ENCODE results near the gene SGSM1. TPM values are rescaled to one million over a fixed set of nuclear protein-coding genes. Genes with fewer than 3 reads are reported as not detected.

The SGSM1 gene
- total RNA-seq, 1 experiment from 2014 or later: not detected

DNA sequence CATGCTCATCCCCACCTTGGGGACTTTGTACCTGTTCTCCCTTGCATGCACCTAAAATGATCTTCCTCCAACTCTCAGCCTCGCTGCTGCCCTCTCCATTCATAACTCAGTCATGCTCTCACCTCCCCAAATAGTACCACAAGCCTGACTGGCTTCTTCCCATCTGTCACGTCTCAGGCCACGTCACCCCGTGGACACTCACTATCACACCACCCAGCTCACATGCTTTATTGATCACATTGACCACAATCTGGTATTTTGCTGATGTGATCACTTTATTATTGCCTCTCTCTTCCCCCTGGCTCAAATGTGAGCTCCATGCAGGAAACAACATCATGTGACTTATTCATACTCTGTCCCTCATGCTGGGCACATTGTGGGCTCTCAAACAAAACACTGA is 9.2 kb upstream of the SGSM1 start:
- no peaks in the 10 kb centered on the region for H3K36me3 ChIP-seq
- no peak overlapping the region for H3K4me3 ChIP-seq
- DNase-seq: no peak
- no peaks in the 10 kb centered on the region for H3K9me3 ChIP-seq
- no peaks in the 10 kb centered on the region for H3K27me3 ChIP-seq

DNA sequence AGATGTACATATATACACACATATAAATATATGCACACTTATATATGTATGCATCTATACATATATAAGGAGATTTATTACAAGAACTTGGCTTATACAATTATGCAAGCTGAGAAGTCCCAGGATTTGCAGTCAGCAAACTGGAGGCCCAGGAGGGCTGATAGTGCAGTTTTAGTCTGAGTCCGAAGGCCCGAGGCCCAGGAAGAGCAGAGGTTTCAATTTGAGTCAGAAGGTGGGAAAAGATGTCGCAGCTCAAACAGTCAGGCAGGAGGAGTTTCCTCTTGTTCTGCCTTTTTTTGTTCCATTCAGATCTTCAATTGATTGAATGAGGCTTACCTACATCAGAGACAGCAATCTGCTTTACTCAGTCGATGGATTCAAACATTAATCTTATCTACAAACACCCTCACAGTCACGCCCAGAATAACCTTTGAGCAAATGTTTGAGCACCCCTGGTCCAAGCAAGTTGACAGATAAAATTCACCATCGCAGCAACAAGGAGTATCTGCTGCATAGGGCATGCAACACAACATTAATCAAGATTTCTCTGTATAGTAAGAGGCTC is 4.0 kb upstream of the SGSM1 start:
- no peak overlapping the region for H3K4me3 ChIP-seq
- no peak for DNase-seq
- H3K27me3 ChIP-seq: no peaks in the 10 kb centered on the region
- H3K36me3 ChIP-seq: no peaks in the 10 kb centered on the region
- no peaks in the 10 kb centered on the region for H3K9me3 ChIP-seq

DNA sequence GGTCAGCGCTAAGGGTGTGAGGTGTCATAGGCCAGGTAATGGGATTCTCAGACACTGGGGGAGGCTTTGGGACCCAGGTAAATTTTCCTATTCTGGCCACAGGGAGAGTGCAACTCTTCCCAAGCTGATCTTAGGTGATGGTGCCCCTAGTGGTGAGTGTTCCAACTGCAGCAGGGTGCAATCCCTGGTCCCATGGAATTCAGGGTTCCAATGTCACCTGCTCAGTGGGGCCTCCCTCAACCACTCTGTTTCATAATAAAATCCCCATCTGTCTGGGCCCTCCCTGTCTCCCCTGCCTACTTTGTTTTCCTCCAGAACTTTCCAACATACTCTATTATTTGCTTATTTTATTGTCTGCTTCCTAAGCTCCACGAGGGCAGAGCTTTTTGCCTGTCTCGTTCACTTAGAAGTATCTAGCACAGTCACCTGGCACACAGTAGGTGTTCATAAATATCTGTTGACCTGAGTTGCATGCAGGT is 2.9 kb upstream of the SGSM1 start:
- peak; percentile 23 for DNase-seq
- Histone ChIP-seq H3K27me3 (no peaks in the 10 kb centered on the region), H3K36me3 (no peaks in the 10 kb centered on the region), H3K9me3 (no peaks in the 10 kb centered on the region), H3K4me3 (no peak overlapping the region)

DNA sequence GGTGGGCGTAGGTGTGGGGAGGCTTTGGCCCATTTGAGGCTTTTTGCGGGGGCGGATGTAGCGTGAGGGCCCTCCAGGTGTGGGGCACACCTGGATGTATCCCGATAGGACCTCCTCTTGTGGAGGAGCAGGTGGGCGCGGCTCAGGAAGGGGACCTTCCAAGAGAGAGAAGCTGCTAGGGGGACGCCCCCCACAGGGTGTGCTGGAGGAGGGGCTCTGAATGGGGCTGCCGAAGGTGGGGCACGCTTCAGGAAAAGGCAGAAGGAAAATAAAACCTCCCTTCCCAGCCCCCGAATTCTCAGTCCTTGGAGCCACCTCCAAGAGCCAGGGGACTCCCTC is 621 bp downstream of the SGSM1 start:
- Histone ChIP-seq H3K4me3 (no peak overlapping the region), H3K27me3 (no peaks in the 10 kb centered on the region), H3K36me3 (no peaks in the 10 kb centered on the region), H3K9me3 (no peaks in the 10 kb centered on the region)
- no peak for DNase-seq

DNA sequence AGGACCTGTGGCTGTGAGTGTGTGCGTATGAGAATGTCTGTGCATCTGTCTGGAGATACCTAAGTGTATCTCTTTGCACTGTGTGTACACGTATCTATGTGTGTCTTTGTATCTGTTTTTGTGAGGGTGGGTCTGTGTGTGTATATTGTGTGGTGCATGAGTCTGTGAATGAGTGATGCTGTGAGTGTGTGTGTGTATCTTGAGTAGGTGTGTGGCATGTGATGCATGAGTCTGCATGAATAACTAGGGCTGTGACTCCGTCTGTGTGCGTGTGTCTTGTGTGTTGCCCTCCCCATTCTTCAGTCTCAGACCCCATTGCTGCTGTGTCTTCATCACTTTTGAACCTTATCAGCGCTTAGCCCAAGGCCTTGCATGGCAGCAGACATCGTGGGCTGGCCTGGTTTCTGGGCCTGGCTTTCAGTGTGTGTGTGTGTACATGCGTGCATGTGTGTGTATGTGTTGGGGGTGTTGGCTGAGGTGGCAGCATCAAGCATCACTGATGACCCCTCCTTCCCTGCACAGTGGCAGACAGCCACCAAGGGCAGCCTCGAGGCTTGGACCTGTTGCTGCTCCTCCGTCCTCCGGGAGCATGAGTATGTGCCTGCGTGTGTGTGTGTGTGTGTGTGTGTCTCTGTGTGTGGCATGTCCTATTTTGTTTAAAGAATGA is 1.4 kb downstream of the SGSM1 start:
- H3K36me3 ChIP-seq: no peaks in the 10 kb centered on the region
- no peak for DNase-seq
- no peaks in the 10 kb centered on the region for H3K9me3 ChIP-seq
- H3K27me3 ChIP-seq: no peaks in the 10 kb centered on the region
- no peak overlapping the region for H3K4me3 ChIP-seq

DNA sequence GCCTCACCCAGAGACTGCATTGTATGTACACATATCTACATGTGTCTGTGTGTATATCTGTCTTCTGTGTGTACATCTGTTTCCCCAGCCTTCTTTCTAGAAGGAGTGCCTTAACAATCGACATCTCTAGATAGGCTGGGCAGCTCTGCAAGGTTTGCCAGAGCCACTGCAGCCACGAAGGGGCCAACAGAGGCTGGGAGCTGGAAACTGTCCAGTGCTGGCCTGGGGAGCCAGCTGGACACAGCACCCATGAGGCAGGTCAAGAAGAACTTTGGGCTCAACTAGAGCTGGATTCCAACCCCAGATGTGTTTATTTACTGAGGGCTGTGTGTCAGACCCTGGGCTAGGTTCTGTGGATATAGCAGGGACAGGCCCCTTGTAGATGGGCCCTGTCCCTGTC is 3.3 kb downstream of the SGSM1 start:
- DNase-seq: peak; percentile 34
- H3K4me3 ChIP-seq: no peak overlapping the region

DNA sequence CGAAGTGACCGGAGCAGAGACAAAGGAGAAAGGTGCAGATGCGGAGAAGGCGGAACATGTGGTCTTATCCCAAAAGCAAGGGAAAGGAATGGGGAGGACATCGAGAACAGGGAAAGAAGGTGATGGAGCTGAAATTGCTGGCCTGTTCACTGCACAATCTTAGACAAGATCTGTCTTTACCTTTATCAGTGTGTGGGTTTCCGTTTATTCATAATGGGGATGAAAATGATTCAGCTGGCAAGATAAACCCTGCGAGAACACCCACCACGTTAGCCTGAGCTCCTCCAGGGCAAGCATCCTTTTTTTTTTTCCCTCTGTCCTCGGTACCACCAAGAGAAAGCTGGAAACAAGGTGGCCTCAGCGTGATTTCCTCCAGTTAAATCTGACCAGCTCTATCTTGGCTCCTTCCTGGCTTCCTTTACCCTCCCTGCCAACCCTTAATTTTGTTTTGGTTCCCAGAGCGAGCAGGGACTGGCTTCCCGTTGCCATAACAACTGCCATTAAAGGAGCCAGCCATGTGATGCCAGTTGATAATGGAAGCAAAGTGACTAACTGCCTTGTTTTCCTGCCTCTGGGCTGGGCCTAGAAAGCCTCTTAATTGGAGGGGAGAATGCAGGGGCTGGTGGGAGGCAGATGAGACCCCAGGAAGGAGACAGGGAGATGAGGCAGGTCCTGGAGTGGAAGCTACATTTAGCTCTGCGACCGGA is 4.2 kb downstream of the SGSM1 start:
- Histone ChIP-seq H3K27me3 (no peaks in the 10 kb centered on the region), H3K4me3 (no peak overlapping the region), H3K36me3 (no peaks in the 10 kb centered on the region), H3K9me3 (no peaks in the 10 kb centered on the region)
- DNase-seq: peak; percentile 43

More for the DNA sequence above, 3.3 kb downstream of the SGSM1 start:
- Histone ChIP-seq H3K36me3 (no peaks in the 10 kb centered on the region), H3K27me3 (no peaks in the 10 kb centered on the region), H3K9me3 (no peaks in the 10 kb centered on the region)

DNA sequence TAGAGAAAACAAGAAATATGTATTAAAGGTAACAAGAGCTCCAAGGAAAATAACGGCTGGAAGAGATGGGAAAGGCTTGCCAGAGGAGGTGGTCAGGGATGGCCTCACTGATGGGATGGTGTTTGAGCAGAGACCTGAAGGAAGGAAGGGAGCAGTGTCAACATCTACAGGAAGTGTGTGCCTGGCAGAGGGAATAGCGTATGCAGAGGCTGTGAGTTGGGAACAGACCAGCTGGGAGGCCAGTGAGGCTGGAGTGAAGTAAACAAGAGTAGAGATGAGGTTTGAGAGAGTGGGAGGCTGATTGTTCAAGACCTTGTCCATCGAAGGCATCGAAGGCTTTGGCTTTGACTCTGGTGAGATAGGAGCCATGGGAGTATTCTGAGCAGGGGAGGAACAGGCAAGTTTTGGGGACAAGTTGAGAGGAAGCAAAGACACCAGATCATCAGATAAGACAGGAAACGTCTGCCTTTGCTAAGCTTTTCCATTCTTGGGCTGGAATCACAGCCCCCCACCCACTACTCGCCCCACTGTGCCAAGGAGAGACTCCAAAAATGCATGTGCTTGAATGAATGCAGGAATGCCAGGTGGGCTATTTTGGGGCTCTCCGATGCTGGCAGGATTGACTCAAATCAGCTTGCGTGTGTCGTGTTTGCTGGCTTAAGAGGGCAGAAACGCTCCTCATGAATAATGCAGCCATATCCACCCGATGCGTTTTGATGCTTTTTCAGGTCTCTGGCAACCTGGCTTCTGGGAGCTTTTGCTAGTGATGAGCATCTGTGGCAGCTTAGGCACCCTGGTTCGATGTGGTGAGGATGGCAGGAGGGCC is 7.2 kb downstream of the SGSM1 start:
- H3K4me3 ChIP-seq: no peak overlapping the region
- DNase-seq: no peak
- H3K27me3 ChIP-seq: no peaks in the 10 kb centered on the region; the same call in 1 of the 2 replicates
- no peaks in the 10 kb centered on the region for H3K36me3 ChIP-seq
- H3K9me3 ChIP-seq: peaks cover 3% of the 10 kb centered on the region; the same call in 1 of the 2 replicates

DNA sequence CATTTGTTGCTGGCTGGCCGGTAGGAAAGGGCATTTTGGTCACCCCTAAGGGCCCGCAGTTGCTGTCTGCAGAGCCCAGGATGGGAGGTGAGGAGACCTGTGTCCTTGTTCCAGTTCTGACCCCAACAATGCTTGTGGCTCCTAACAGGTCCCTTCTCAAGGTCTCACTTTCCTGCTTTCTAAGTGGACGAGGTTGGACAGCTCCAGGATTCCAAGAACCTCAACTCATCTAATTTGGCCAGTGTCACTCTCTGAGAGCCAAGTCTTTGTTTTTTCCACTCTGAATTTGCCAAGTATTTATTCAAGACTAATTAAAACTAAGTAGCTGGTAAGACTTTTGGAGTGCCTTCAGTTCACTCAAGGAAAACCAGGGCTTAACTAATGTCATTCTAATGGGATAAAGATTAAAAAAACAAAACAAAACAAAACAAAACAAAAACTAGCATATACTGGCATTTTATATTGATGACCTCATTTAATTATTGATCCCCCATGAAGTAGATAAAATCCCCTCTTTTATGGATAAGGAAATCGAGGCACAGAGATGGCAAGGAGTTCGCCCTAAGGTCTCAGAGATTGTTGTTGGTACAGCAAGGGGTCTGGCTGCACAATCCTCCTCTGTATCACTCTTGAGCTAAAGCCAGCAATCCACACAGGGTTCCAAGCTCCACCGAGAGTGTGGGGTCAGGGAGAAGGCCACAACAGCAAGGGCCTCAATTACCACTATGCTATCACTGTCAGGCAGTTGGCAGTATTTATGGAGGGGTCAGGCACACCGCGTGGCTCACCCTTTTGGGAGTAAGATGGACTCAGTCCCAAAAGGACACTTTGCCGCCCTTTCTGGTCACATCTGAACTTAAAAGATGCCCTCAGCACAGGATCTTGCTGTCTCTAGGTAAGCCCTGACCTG is 8.1 kb downstream of the SGSM1 start:
- Histone ChIP-seq H3K27me3 (no peaks in the 10 kb centered on the region; the same call in 1 of the 2 replicates), H3K9me3 (peaks cover 3% of the 10 kb centered on the region; the same call in 1 of the 2 replicates)
- no peak for DNase-seq

DNA sequence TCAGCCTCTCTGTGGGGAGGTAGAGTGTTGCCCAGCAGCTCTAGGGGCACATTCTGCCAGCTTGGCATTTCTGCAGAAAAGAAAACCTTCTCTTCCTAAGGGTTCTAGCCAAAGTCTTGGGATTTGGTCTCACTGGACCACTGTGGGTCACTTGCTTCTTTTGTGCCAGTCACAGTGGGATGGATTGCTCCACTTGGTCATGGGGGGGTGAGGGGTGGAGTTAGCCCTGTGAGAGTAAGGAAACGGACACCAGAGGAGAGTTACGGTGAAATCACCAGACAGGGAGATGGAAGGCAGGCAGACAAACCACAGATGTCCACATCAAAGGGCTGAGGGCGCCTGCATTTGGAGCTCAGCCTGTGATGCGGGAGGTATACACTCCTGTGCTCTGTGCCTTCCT is 10.8 kb downstream of the SGSM1 start:
- Histone ChIP-seq H3K36me3 (no peaks in the 10 kb centered on the region), H3K4me3 (no peak overlapping the region), H3K27me3 (no peaks in the 10 kb centered on the region; the same call in 1 of the 2 replicates), H3K9me3 (peaks cover 3% of the 10 kb centered on the region; the same call in 1 of the 2 replicates)
- DNase-seq: no peak

More for the DNA sequence above, 8.1 kb downstream of the SGSM1 start:
- H3K36me3 ChIP-seq: no peaks in the 10 kb centered on the region
- no peak overlapping the region for H3K4me3 ChIP-seq

DNA sequence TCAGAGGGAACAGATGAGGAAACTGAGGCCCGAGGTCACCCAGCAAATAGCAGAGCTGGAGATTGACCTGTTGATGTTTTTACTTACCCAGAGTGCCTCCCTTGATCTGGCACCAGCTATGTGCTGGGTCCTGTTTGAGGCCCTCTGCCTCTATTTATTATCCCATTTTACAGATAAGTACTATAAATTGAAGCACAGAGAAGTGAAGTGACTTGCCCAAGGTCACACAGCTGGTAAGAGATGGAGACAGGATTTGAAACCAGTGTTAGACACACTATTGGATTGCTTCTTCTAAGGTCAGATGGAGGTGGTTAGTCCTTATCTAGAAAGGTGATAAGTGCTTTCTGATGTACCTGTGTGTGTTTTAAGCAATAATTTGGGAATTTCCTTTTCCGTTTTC is 13.5 kb downstream of the SGSM1 start:
- Histone ChIP-seq H3K9me3 (peaks cover 3% of the 10 kb centered on the region; the same call in 1 of the 2 replicates), H3K4me3 (no peak overlapping the region), H3K27me3 (peaks cover 3% of the 10 kb centered on the region; the same call in 1 of the 2 replicates), H3K36me3 (no peaks in the 10 kb centered on the region)
- no peak for DNase-seq

DNA sequence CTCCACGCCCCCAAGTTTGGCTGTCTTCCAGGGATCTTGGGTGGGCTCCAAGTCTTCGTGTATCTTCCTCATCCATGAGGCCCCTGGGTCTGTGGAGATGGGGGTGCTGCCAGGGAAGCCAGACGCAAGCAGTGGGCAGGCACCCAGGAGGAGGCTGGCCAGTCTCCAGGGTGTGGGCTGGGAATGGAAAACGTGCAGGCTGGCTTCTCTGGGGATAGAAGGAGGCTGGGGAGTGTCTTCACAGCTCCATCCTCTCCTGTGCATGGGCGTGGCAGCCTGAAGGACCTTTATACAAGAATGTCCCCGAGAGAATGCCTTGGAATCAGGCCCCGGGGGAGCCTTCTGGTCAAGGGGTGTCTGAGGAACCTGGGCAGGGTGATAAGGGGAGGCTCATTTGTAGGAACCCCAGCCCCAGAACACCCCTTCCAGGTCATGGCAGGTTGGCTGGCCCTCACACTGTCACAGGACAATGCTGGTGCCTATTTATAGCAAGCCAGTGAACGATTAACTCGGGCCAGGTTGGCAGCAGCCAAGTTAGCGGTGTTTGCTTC is 14.0 kb downstream of the SGSM1 start:
- H3K36me3 ChIP-seq: no peaks in the 10 kb centered on the region
- DNase-seq: peak; percentile 43
- H3K9me3 ChIP-seq: peaks cover 3% of the 10 kb centered on the region; the same call in 1 of the 2 replicates
- H3K27me3 ChIP-seq: peaks cover 3% of the 10 kb centered on the region; the same call in 1 of the 2 replicates
- H3K4me3 ChIP-seq: no peak overlapping the region

DNA sequence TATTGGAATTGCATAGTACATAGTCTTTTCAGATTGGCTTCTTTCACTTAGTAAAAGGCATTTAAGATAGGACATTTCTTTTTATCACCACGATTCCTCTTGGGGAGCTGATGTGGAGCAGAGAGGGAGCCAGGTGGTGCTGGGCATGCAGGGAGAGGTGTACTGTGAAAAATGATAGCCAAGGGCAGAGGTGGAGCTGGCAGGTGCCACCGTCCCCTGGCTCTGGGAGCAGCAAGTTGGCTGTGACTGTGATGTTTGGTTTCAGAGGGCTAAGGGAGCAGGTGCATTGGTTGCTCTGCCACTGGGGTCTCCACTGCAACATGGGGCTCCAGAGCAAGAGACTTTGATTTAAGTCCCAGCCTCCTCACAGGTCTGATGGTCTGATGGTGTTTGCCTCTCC is 16.5 kb downstream of the SGSM1 start:
- no peaks in the 10 kb centered on the region for H3K9me3 ChIP-seq
- DNase-seq: no peak
- peaks cover 3% of the 10 kb centered on the region; the same call in 1 of the 2 replicates for H3K27me3 ChIP-seq
- no peak overlapping the region for H3K4me3 ChIP-seq
- no peaks in the 10 kb centered on the region for H3K36me3 ChIP-seq

DNA sequence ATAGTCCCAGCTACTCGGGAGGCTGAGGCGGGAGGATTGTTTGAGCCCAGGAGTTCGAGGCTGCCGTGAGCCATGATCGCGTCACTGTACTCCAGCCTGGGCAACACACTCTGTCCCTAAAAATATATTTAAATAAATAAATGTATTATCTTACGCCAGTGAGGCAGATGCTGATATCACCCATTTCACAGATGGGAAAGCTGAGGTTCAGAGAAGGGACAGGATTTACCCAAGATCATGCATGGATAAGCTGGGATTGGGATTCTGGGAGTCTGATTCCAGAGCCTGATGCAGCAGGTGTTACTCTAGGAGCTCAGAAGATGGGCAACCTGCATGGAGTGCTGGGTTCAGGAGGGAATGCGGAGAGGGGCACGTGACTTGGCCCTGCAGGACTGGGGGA is 17.8 kb downstream of the SGSM1 start:
- peaks cover 3% of the 10 kb centered on the region; the same call in 1 of the 2 replicates for H3K27me3 ChIP-seq
- no peak for DNase-seq
- no peak overlapping the region for H3K4me3 ChIP-seq
- no peaks in the 10 kb centered on the region for H3K9me3 ChIP-seq
- no peaks in the 10 kb centered on the region for H3K36me3 ChIP-seq

DNA sequence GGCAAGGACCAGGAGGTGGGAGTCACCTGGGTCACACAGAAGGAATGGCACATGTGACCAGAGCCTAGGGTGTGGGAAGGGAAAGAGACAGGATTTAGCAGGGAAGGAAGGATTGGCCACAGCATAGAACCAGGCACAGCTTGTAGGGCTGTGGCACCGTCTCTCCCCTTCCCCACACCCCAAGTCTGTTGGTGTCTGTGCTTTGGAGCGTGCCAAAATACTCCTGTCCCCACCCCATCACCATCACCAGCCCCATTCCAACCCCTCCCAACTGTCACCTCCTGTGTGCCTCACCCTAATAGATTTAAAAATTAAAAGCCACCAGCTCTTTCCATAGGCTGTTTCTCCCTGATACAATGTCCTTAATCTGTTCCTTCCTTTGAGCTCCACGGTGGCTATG is 18.2 kb downstream of the SGSM1 start:
- Histone ChIP-seq H3K4me3 (no peak overlapping the region), H3K36me3 (no peaks in the 10 kb centered on the region), H3K9me3 (no peaks in the 10 kb centered on the region), H3K27me3 (peaks cover 3% of the 10 kb centered on the region; the same call in 1 of the 2 replicates)
- no peak for DNase-seq

All from MG63 (cell line).